Body of pancreas (tissue), 4 donors: ENCODE measurements around the gene TAF15. TPM values are rescaled to one million over a fixed set of nuclear protein-coding genes. Genes with fewer than 3 reads are reported as not detected.

Source experiments
- ATAC-seq: fragments of 150-250 bp; one replicate; pipeline ENCODE4 v1.9.1; 2016
- DNase-seq, 4 donors: peaks; one replicate each; pipeline ENCODE4 v3.0.0-alpha.2; 2019
- H3K27ac ChIP-seq, 4 donors: fragments of 200-600 bp; sonication (generic); 1 replicate in 3 of 4; 2 replicates in 1 of 4; pipeline versions ENCODE4 v1.5.1 to v1.6.1; 2016 to 2019; ENCODE audit warnings: mild to moderate bottlenecking in 1 of 4, mixed read lengths in 1 of 4, moderate library complexity in 1 of 4
- H3K27me3 ChIP-seq, 2 donors: fragments of 200-600 bp; sonication (generic); one replicate each; pipeline ENCODE4 v1.6.0; 2016; ENCODE audit warnings: mild to moderate bottlenecking in 1 of 2
- H3K36me3 ChIP-seq, 2 donors: fragments of 200-600 bp; sonication (generic); replicated peaks in 1 of 2; 2 replicates each; pipeline ENCODE4 v1.5.1; 2016; ENCODE audit warnings: low read depth in 2 of 2; ENCODE audit not compliant: insufficient read depth in 1 of 2
- H3K4me1 ChIP-seq: fragments of 200-600 bp; sonication (generic); one replicate; pipeline ENCODE4 v1.6.0; 2016
- H3K4me3 ChIP-seq, 2 donors: fragments of 200-600 bp; sonication (generic); 1 replicate in 1 of 2; 2 replicates in 1 of 2; pipeline ENCODE4 v1.5.1; 2016 to 2019
- H3K9me3 ChIP-seq, 3 donors: fragments of 200-600 bp; sonication (generic); 1 replicate in 2 of 3; 2 replicates in 1 of 3; pipeline ENCODE4 v1.5.1; 2016
- POLR2A ChIP-seq, 3 donors: fragments of 450-650 bp; IDR thresholded peaks; one replicate each; pipeline ENCODE4 v1.6.1; 2016; ENCODE audit warnings: antibody characterized with exemption in 3 of 3, mild to moderate bottlenecking in 2 of 3
- WGBS, 2 donors: methylation state at CpG; one replicate each; pipeline ENCODE4 v1.1.5; 2017; 5-methylcytosine and 5-hydroxymethylcytosine counted together
- intact Hi-C: fragments of 100-400 bp; cut with DNase I; formaldehyde crosslinking; loops from one replicate; pipeline ENCODE4 v1.15.1; 2023
- total RNA-seq, 2 donors: library from RNA; depleted of rRNA; stranded (reverse); fragments of >200 nt; gene quantifications; one replicate each; pipeline ENCODE4 v1.1.0, GENCODE V29; 2016
- TF ChIP-seq, protein P1 (sequence below), 7 experiments: fragments of 450-650 bp in 4 of 7; fragments of 200-600 bp in 3 of 7; sonication (generic) in 3 of 7; IDR thresholded peaks; one replicate each; pipeline ENCODE4 v1.5.1; 2016 to 2019; ENCODE audit warnings: antibody characterized with exemption in 7 of 7

Gene TAF15
- total RNA-seq, 2 donors from 2014 or later: 47.7 to 51.1 TPM

DNA sequence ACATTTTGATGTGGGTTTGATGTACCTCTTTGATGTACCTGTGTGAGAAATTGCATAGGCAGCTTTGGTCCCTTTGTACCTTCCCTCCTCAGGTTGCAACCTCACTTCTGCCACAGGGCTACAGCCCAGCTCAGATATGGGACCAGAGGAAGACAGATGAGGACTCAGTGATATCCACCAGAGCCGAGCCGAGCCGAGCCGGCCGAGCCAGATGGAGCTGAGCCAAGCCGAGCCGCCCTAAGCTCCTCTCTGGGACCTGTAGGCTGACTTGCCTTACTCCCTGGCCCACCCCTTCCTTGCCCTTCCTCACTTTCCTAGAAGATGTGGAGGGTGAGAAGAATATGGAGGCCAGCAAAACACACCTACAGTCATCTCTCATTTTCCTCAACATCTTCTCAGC is 55.6 kb downstream of the TAF15 start:
- 94% methylated on average over 5 to 7 of the region's 7 CpGs for WGBS, 2 donors
- intact Hi-C loops: no loop called here
- Histone ChIP-seq H3K27ac (no peak overlapping the region), H3K4me1 (no peaks in the 10 kb centered on the region), H3K4me3 (no peak overlapping the region), H3K27me3 (no peaks in the 10 kb centered on the region), H3K9me3 (no peaks in the 10 kb centered on the region), H3K36me3 (no peaks in the 10 kb centered on the region)
- no peak for DNase-seq
- TF ChIP-seq POLR2A (IDR thresholded peaks at IDR 0.05): no peak
- TF ChIP-seq, protein P1, sequence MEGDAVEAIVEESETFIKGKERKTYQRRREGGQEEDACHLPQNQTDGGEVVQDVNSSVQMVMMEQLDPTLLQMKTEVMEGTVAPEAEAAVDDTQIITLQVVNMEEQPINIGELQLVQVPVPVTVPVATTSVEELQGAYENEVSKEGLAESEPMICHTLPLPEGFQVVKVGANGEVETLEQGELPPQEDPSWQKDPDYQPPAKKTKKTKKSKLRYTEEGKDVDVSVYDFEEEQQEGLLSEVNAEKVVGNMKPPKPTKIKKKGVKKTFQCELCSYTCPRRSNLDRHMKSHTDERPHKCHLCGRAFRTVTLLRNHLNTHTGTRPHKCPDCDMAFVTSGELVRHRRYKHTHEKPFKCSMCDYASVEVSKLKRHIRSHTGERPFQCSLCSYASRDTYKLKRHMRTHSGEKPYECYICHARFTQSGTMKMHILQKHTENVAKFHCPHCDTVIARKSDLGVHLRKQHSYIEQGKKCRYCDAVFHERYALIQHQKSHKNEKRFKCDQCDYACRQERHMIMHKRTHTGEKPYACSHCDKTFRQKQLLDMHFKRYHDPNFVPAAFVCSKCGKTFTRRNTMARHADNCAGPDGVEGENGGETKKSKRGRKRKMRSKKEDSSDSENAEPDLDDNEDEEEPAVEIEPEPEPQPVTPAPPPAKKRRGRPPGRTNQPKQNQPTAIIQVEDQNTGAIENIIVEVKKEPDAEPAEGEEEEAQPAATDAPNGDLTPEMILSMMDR (IDR thresholded peaks at IDR 0.05): no peak
- no peak for ATAC-seq

DNA sequence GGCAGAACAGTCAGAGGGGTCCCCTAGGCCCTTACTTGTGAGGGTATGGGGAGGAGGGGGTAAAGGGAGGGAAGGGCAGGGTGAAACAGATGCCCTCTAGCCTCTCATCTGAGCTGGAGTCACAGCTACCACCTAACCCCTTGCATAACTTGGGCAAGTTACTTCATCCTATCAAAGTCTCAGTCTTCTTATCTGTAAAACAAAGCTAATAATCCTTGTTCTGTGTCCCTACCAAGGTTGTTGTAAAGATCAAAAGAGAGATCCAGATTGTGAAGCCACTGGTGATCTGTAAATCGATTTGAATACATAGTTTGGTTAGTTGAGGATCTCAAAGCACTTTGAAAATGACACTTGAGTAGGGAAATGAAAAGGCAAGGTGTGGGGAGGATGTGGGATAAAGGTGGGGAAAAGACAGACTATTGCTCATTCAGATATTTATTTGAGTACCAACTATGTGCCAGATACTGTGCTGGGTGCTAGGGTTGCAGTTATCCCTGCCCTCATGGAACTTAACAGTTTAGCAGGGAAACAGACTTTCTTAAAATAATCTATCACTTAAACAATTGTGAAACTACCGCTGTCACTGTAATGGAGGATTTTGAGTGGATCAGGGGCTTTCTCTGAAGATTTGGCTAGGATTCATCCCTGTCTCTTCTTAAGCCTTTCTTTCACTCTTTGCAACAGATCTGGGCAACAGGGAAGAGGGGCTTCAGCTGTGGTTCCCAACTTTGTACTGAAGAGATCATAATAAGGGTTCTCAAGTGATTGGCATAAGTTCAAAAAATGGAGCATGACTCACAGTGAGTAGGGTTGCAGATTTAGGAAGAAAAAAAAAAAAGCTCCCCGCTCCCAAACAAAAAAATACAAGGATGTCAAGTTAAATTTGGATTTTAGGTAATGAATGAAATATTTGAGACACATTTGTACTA is 56.4 kb downstream of the TAF15 start:
- Histone ChIP-seq H3K9me3 (no peaks in the 10 kb centered on the region), H3K27me3 (no peaks in the 10 kb centered on the region), H3K27ac (no peak overlapping the region), H3K4me1 (no peaks in the 10 kb centered on the region), H3K36me3 (no peaks in the 10 kb centered on the region), H3K4me3 (no peak overlapping the region)
- DNase-seq (no peak), ATAC-seq (no peak)
- intact Hi-C loops: no loop called here
- WGBS, 2 donors: 73 to 77% methylated on average over 3 of the region's 3 CpGs
- TF ChIP-seq, protein P1 (IDR thresholded peaks at IDR 0.05): no peak
- TF ChIP-seq POLR2A (IDR thresholded peaks at IDR 0.05): no peak

DNA sequence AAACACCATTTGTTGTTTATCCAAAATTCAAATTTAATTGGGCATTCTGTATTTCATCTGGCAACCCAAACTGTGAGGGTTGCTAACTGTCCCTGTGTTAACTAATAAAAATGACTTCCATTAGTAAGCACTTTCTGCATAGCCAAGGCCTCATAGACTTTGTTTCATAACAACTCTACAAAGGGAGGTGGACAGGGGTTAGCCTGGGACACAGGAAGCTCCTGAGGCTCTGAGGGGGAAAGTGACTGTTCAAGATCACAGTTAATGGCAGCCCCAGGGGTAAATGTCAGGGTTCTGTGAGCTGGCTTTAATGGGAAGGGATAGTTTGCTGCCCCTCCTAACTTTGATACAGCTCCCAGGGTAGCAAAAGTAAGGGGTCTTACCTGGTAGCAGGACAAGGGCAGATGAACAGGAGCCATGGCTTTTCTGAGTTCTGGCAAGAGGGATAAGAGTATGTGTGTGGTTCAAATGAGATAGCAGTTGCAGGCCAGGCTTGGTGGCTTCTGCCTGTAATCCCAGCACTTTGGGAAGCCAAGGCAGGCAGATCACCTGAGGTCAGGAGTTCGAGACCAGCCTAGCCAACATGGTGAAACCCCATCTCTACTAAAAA is 57.2 kb downstream of the TAF15 start:
- TF ChIP-seq, protein P1 (IDR thresholded peaks at IDR 0.05): no peak
- no peak for TF ChIP-seq POLR2A (IDR thresholded peaks at IDR 0.05)
- Histone ChIP-seq H3K4me1 (no peaks in the 10 kb centered on the region), H3K27me3 (no peaks in the 10 kb centered on the region), H3K36me3 (no peaks in the 10 kb centered on the region), H3K27ac (no peak overlapping the region), H3K9me3 (no peaks in the 10 kb centered on the region), H3K4me3 (no peak overlapping the region)
- intact Hi-C loops: no loop called here
- 75 to 100% methylated on average over 1 of the region's 1 CpG for WGBS, 2 donors
- DNase-seq: no peak
- ATAC-seq: no peak

DNA sequence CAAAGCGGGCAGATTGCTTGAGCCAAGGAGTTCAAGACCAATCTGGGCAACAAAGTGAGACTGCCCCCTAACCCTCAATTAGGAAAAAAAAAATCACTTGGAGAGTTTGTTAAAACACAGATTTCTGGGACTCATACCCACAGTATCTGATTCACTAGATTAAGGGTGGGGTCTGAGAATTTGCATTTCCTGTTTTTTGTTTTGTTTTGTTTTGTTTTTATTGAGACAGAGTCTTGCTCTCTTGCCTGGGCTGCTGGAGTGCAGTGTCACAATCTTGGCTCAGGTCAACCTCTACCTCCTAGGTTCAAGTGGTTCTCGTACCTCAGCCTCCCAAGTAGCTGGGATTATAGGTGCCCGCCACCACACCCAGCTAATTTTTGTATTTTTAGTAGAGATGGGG is 58.3 kb downstream of the TAF15 start:
- no peak for ATAC-seq
- no peaks in the 10 kb centered on the region for H3K27me3 ChIP-seq
- WGBS, 2 donors: 98 to 100% methylated on average over 3 of the region's 3 CpGs
- no peak overlapping the region for H3K4me3 ChIP-seq
- no peaks in the 10 kb centered on the region for H3K9me3 ChIP-seq
- H3K27ac ChIP-seq: no peak overlapping the region
- no peaks in the 10 kb centered on the region for H3K36me3 ChIP-seq
- TF ChIP-seq, protein P1 (IDR thresholded peaks at IDR 0.05): no peak
- TF ChIP-seq POLR2A (IDR thresholded peaks at IDR 0.05): no peak
- no peak for DNase-seq
- H3K4me1 ChIP-seq: no peaks in the 10 kb centered on the region
- intact Hi-C loops: no loop called here
